GM12864 (cell line): ENCODE measurements around the gene PLCB2.

ENCODE experiments used
- DNase-seq: peaks from one replicate; pipeline ENCODE4 v3.0.0-alpha.2; 2011; ENCODE audit warnings: low read depth
- H3K4me3 ChIP-seq: 2 replicates; pipeline ENCODE4 v1.5.1; 2011; ENCODE audit warnings: mild to moderate bottlenecking, low read depth, low read length, control low read depth
- CTCF ChIP-seq: IDR thresholded peaks from 2 replicates; pipeline ENCODE4 v1.5.1; 2011; ENCODE audit warnings: low read depth, mild to moderate bottlenecking, moderate library complexity, low read length, control low read depth, inconsistent platforms; ENCODE audit errors: missing control alignments

PLCB2 gene

GRCh38 chr15:40249477-40250303 is 58.0 kb downstream of the PLCB2 start:
- TF ChIP-seq CTCF, result no peak
- H3K4me3 ChIP-seq, result no peak overlapping the region
- no peak for DNase-seq

- DNase-seq, result no peak
- no peak overlapping the region for H3K4me3 ChIP-seq
- no peak for TF ChIP-seq CTCF
These were observed 59.5 kb downstream of the PLCB2 start for GRCh38 chr15:40248006-40248783.

- H3K4me3 ChIP-seq, result no peak overlapping the region
- TF ChIP-seq CTCF, result no peak
These were observed 60.2 kb downstream of the PLCB2 start for GRCh38 chr15:40247406-40247971.

GRCh38 chr15:40246496-40247280 is 61.0 kb downstream of the PLCB2 start:
- DNase-seq, result no peak
- TF ChIP-seq CTCF, result no peak
- H3K4me3 ChIP-seq, result no peak overlapping the region

More at GRCh38 chr15:40247406-40247971, 60.2 kb downstream of the PLCB2 start:
- no peak for DNase-seq

GRCh38 chr15:40245666-40246450 is 61.9 kb downstream of the PLCB2 start:
- no peak for DNase-seq
- no peak for TF ChIP-seq CTCF
- no peak overlapping the region for H3K4me3 ChIP-seq

- no peak overlapping the region for H3K4me3 ChIP-seq
- no peak for DNase-seq
- TF ChIP-seq CTCF, result no peak
These were observed 62.7 kb downstream of the PLCB2 start for GRCh38 chr15:40244961-40245523.
